ENCODE results near the gene TRIM60. TPM values are rescaled to one million over a fixed set of nuclear protein-coding genes. Genes with fewer than 3 reads are reported as not detected.

The TRIM60 gene
- not detected in 2 replicates for total RNA-seq

DNA sequence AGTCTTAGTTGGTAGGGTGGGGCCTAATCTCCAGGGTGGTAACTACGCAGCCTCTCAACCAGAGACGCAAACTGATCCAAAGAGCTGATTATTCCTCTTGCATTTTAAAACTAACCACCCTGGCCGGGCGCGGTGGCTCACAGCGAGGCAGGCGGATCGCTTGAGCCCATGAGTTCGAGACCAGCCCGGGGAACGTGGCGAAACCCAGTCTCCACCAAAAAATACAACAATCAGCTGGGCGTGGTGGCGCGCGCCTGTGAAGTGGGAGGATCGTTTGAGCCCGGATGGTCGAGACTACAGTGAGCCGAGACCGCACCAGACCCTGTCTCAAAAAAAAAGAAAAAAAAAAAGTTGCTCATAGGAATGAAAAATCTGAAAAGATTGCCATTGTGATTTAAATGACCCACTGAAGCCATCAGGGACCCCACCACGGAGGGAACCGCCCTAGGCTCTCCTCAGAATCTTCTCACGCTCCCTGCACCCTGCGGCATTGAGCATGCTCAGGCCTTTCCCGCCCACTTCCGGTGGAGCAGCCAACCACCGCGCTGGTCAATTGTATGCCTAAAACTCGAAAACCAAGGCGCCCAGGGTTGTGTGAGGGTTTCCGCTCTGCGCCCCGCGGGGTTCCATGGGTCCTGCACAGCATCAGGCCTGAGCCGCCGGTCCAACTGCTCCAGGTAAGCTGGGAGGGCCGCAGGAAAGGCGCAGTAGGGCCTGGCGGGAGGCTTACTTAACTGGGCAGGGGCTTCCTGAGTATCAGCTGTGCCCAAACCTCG lies at the start of gene TRIM60:
TRIM60 (plus strand) TSS at position 564 of the 776 bp plus-strand sequence. CDS start 8,074 bp downstream, outside the sequence.

GRCh38 chr4:165053645-165054044 lies 21.8 kb downstream of the TRIM60 start, which contains the start of gene TRIM75:
Gene TRIM75 (plus strand): TSS chr4:165053866. CDS start chr4:165059148, 5,282 bp downstream.

Small RNA genes lying within 50 kb of the gene (small RNA-seq; reads per million reads assigned to genes)
- gene AC106872.12, result not detected

Other genes with a start within 250 kb of the TRIM60 start
- gene APELA, start 154.8 kb upstream of the TRIM60 start, total RNA-seq, result not detected in 2 replicates
- gene TRIM61, start 54.3 kb upstream of the TRIM60 start, total RNA-seq, result not detected in 2 replicates
- gene TRIM75, start 21.9 kb downstream of the TRIM60 start, total RNA-seq, result not detected in 2 replicates
- gene TMEM192, start 80.9 kb downstream of the TRIM60 start, total RNA-seq, result 12.4 and 20.7 TPM in 2 replicates
- 20.1 and 20.9 TPM in 2 replicates for gene KLHL2, start 175.6 kb downstream of the TRIM60 start, total RNA-seq